HG03439 (cell line): Measurements from ENCODE around the gene SGF29.
"Not testable (repeated sequence)": the region's sequence is repeated elsewhere in the genome, so short reads cannot be mapped to it uniquely, and the experiment has no call there.

Experiments used
- ATAC-seq: cut with Tn5 transposase; IDR thresholded peaks from one replicate; pipeline ENCODE4 v1.9.1; 2021; ENCODE audit warnings: mild to moderate bottlenecking, moderate library complexity; ENCODE audit not compliant: unreplicated experiment

Gene SGF29

DNA sequence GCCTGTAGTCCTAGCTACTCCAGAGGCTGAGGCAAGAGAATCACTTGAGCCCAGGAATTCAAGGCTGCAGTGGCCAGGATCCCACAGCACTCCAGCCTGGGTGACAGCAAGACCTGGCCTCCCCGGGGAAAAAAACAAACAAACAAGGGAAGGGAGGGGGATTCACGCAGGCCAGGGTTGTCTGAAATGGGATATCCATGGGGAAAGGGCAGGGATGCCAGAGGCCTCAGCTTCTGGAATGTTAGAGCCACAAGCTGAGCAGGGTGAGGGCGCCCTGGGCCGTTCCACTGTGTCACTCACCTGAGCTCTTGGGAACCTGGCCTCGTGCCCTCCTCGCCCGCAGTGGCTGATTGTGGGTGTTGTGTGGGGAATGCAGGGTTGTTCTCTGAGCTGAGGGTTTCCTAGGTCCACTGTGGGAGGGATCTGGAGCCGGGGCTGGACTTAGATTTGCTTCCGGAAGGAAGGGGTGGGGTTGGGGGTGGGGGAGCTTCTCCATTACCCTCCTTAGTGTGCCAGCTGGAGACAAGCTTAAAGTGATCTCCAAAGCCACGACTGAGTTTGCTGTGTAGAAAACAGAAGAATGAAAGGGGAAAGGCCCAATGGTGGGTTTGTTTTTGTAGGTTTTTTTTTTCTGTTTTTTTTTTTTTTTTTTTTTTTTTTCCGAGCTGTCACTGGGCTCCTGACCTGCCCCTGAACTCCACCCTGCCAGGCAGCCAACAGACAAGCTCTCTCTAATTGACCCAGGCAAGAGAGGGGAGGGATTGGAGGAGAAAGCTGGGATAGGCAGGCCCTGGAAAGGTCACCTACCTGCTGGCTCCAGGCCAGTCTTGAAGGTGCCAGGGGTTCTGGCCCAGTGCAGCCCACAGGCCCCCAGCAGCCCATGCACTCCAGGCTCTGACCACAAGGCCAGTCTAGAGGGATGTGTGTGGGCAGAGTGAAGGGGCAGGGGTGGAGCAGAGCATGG, 56.2 kb downstream of the SGF29 start, which contains the start of gene SULT1A1:
Gene SULT1A1 (minus strand): TSS at position 414 of the 964 bp plus-strand sequence. CDS start 1,189 bp downstream, outside the sequence.
- ATAC-seq: no peak

GRCh38 chr16:28610595-28611191, 57.0 kb downstream of the SGF29 start:
- no peak for ATAC-seq

DNA sequence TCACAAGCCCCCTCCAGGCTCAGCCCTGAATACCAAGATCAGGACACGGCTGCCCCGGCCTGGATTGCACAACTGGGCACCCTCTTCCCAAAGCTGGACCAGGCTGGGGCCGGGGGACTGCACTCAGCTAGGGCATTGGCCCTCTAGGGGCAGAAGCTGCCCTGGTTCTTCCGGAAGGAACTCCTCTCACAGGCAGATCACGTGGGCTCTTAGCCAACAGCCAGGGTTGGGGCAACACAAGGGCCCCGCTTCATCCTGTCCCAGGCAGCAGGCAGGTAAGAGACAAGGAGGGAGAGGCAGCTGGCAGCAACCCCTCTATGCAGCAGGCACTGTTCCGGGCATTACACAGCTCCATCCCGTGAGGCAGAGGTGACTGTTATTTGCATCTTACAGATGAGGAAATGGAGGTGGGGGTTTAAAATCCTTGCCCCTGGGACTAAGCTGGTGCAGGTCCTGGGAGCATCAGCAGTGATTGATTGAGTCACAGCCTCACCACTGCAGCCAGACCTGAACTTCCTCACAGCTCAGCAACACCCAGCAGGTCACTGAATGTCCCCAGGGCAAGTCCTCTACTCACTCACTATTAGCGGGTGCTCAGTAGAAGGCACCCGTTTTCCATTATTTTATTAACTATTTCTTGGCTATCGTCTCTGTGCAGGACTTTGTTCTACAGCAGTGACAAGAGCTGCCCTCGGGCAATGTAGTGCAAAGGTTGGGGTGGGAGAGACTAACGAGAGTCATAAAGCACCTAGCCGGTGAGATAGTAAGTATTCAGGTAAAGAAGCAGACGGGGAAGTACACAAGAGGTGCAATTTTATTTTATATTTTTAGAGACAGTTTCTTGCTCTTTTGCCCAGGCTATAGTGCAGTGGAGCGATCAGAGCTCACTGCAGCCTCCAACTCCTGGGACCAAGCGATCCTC, 58.9 kb downstream of the SGF29 start:
- not testable (repeated sequence) for ATAC-seq

DNA sequence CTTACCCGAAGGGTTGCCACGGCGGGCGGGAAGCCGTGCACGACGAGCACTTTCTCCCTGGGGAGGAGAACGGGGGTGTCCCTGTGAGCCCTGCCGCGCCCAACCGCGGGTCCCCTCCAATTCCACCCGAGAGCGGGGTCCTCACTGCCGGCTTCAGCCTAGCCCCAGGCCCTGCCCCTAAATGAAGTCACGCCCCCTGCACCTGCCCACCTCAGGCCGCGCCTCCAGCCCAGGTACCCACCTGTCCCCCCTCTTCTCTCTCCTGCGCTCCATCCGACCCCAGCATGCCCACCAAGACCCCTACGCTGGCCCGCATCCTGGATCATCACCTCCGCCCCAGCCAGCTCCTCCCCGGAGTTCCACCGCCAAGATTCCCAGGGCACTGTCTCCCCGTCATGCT, 60.2 kb downstream of the SGF29 start:
- not testable (repeated sequence) for ATAC-seq

DNA sequence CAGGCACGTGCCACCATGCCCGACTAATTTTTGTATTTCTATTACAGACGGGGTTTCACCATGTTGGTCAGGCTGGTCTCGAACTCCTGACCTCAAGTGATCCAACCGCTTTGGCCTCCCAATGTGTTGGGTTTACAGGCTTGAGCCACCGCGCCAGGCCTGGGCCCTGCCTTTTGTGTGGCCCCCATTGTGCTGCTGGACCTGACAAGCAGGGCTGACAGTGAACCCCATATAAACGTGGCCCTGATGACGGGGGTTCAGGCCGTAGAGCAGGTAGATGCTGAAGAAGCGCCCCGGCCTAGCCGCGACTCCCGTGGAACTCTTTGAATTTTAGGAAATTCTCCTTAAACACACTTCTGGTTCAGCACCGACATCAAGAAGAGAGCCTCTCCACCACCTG, 60.8 kb downstream of the SGF29 start:
- ATAC-seq: not testable (repeated sequence)

- ATAC-seq: not testable (repeated sequence)
Measured at GRCh38 chr16:28615486-28616223, 61.9 kb downstream of the SGF29 start.

GRCh38 chr16:28616224-28616577, 62.5 kb downstream of the SGF29 start:
- not testable (repeated sequence) for ATAC-seq

GRCh38 chr16:28616636-28617035, 62.9 kb downstream of the SGF29 start:
- no peak for ATAC-seq

- no peak for ATAC-seq
Measured at GRCh38 chr16:28617874-28618273, 64.2 kb downstream of the SGF29 start.

DNA sequence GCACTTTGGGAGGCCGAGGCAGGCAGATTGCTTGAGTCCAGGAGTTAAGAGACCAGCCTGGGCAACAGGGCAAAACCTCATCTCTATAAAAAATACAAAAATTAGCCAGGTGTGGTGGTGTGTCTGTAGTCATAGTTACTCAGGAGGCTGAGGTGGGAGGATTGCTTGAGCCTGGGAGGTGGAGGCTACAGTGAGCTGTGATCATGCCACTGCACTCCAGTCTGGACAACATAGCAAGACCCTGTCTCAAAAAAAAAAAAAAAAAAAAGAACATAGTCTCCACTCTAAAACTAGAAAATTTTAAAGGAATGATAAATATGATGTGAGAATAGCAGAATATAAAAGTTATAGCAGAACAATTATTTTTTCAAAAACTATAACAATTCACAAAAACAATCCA, 66.6 kb downstream of the SGF29 start:
- not testable (repeated sequence) for ATAC-seq

GRCh38 chr16:28621481-28622155, 67.9 kb downstream of the SGF29 start:
- ATAC-seq: no peak

DNA sequence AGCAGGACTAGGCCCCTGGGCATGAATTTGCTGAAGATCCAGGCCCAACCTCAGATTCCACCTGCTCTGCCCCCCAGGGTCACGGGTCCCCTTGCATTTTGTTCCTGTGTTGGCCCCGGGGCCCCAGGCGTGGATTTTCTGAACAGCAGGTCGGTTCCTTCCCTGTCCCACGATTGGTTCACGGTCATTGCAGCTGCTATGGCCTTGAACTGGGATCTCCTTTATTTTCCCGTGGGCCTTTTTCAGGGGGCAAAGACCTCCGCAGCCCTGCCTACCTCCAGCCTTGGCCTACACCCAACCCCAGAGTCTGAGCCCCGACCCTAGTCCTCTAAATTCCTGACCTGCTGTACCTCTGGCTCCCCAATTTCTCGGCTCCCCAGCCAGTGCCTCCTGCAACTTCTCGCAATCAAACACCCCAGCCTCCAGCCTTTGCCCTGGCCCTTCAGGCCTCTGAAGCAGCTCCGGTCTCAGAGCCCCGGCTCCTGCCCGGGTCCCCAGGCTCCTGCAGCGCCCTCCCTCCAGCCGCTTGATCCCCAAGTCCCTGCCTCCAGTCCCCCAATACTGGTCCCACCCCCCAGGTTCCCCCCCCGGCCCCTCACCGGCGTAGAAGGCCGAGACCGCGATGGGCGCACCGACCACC, 68.9 kb downstream of the SGF29 start:
- ATAC-seq: not testable (repeated sequence)

- no peak for ATAC-seq
Measured at GRCh38 chr16:28623172-28623711, 69.5 kb downstream of the SGF29 start.

DNA sequence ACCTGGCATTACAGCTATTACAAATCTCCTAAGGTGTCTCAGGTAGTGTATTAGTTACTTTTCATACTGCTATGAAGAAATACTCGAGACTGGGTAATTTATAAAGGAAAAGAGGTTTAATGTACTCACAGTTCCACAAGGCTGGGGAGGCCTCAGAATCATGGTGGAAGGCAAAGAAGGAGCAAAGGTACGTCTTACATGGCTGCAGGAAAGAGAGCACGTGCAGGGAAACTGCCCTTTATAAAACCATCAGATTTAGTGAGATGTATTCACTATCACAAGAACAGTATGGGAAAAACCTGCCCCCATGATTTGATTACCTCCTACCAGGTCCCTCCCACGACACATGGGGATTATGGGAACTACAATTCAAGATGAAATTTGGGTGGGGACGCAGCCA, 77.2 kb downstream of the SGF29 start:
- ATAC-seq: not testable (repeated sequence)

DNA sequence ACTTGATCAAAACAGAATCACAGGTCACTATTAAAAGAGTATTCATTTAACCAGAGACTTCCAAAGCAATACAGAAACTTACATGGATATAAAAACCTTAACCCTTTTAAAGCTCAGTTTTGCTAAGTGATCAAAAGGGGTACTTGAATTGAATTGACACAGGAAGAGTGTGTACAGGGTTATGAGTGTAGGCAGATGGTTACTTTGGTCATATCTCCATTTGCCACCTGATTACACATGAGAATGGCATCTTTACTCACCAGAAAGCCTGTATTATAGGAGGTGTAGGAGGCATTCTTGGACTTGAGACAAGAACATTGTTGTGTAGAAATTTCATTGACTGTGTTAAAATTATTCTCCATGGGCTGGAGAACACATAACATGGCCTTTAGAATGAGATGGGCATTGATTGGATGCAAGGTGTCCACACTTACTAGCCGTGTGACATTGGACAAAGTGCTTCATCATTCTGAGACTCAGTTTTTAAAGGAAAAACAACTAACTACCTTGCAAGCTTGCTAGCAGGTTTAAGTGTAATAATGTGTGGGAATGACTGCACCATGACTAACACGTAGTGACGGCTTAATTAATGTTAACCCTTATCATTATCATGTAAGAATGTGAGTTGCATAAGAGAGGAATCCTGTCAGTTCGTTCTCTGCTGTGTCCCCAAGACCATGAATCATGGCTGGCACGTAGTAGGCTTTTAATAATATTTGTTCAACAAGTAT, 82.5 kb downstream of the SGF29 start:
- not testable (repeated sequence) for ATAC-seq

DNA sequence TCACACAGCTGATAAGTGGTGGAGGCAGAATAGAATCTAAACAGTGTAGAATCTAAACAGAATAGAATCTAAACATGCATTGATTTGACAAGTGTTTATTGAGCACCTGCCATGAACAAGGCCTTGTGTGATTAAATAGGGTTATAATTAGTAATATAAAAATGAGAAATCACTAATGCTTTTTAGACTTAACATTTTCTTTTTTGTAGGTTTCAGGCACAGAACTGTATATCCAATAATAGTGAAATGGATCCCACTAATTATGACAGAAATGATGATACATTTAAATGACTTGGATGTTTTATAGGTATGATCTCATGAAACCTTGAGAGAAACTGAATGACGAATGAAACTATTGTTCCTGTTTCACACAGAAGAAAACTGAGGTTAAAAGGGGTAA, 84.0 kb downstream of the SGF29 start, which contains the start of gene NPIPB8:
Gene NPIPB8 (plus strand): TSS at position 301 of the 400 bp plus-strand sequence. CDS start 296 bp downstream, outside the sequence.
- not testable (repeated sequence) for ATAC-seq

GRCh38 chr16:28638359-28638758, 84.6 kb downstream of the SGF29 start:
- ATAC-seq: not testable (repeated sequence)

GRCh38 chr16:28639959-28640358, 86.2 kb downstream of the SGF29 start:
- not testable (repeated sequence) for ATAC-seq
